ENCODE data around the gene ADIPOQ.
"Not testable (repeated sequence)": the region's sequence is repeated elsewhere in the genome, so short reads cannot be mapped to it uniquely, and the experiment has no call there.

ADIPOQ gene

DNA sequence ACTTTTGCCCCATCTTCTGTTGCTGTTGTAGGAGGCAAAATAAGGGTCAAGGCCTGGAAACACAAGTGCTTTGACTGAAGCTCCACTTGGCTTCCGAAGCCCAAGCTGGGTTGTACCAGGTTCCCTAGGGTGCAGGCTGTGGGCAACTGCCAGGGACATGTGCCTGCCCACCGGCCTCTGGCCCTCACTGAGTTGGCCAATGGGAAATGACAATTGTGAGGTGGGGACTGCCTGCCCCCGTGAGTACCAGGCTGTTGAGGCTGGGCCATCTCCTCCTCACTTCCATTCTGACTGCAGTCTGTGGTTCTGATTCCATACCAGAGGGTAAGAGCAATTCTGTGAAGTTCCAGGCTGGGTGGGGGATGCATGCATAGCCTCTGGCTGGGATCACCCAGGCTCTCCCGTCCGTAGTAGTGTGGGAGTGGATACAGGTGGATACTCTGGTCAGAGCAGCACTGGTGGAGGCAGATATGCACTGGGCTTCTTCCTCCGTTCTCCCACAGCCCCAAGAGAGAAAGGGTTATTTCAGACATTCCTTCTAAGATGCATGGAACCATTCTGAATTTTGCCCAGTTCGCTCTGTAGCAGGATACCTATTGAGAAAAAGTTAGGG is at the start of gene ADIPOQ:
Gene ADIPOQ, plus strand, starts transcription at position 285 of the 613 bp plus-strand sequence. CDS start 10,349 bp downstream, outside the sequence.
- DNase-seq, result no peak

DNA sequence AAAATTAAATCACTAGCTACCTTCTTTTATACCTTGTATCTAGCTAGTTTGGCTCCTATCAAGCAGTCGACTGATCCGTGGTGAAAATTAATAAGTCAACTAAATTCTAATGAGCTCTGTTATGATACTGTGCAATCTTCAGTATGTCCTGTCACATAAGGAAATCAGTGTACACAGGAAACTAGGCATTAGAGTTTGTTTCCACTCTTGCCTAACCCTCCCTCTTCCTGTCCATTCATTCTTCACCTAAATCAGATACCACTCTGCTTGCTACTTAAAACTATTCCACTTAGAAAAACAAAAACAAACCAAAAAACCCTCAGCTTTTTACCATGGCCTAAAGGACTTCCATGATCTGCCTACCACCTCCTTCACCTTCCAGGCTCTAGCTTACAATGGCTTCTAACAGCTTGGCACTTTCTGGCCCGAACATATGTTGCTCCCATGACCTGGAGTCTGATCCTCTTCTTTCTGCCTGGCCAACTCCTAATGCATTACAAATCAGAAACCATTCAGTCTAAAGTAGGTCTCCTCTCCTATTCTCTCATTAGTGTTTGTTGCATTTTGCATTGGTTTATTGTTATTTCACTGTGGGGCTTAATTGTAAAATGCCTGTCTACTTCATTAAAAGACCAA is 44.2 kb upstream of the ADIPOQ start:
- no peak for DNase-seq

DNA sequence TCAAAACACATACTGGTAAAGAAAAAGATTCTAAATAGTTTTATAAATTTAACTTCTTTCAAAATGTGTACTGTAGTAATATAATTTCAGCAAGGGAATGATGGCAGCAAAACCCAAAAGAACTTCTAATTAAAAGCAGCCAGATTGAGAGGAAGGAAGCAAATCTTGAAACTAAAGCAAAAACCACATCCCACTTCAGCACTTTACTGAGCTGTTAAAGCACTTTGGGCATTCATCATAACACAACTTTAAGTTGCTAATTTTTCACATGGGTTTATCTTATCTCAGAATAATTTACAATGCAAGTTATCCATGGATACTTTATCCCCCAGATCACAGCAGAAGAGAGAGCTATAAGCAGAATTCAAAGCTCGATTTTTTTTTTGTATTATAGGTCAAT is 42.2 kb upstream of the ADIPOQ start:
- DNase-seq, result no peak

DNA sequence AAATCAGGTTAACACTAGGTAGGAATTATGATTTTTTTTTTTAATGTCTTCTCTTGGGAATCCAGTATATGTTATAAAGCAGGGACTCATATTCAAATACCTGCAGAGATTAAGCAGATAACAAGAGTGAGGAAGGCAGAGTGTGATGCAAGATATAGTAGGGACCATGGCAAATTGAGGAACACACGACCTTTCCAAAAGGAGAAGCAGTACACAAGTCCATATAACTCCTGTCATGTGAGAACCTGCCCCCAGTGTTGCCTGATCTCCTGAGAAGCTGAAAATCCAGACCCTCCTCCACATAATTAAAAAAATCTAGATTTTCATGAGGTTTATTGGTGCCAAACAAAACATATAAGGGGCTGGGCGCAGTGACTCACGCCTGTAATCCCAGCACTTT is 39.8 kb upstream of the ADIPOQ start:
- DNase-seq, result no peak

DNA sequence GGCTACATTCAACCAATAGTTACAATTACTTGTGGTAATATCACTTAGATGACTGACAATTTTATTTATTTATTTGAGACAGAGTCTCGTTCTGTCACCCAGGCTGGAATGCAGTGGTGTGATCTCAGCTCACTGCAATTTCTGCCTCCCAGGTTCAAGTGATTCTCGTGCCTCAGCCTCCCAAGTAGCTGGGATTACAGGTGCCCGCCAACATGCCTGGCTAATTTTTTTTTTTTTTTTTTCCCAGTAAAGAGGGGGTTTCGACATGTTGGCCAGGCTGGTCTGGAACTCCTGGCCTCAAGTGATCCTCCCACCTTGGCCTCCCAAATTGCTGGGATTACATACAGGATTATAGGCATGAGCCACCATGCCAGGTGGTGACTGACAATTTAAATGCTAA is 39.1 kb upstream of the ADIPOQ start:
- not testable (repeated sequence) for DNase-seq

DNA sequence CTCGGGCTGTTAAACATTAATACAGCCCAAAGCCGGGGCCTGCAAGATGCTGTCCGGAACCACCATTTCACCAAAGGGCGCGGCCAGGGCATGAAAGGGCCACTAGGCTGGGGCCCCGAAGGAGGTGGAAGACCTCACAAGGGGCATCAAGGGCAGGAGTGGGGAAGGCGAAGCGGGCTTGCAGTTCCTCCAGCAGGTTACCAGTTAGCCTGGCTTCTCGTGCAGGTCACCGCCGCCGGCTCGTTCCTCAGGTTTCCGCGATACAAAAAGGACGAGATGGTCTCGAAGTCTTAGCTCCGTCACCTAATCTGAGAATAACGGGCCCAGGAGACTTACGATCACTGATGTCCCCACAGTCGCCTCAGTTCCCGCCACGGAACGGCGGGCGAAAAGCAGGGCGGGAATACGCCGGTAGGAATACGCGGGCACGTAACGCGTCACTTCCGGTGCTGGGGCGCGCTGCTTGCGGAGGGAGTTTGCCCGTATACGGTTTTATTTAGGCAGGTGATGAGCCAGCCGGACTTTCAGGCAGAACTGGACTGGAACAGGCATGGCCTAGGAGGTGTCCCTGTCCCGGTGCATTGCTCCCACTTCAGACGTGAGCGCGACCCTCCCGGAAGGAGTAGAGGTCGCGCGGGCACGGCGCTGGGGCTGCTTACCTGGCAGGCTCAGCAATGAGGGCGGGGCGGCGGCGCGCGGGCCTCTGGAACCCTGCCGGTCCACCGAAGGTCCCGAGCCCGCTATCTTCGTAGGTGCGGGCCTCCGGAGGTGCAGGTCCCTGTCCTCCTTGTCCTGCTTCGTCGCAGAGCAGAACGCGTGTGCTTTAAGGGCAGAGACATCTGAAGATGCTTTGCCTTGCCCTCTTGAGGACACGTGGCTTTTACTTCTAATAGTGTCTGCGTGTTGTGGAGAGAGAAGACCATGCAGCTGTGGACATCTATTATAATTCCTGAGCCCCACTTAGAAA is 36.1 kb upstream of the ADIPOQ start, which contains the start of gene RFC4:
Gene RFC4, minus strand, starts transcription at position 394 of the 967 bp plus-strand sequence. CDS start 1,769 bp downstream, outside the sequence.
- DNase-seq, result peak; percentile 77

DNA sequence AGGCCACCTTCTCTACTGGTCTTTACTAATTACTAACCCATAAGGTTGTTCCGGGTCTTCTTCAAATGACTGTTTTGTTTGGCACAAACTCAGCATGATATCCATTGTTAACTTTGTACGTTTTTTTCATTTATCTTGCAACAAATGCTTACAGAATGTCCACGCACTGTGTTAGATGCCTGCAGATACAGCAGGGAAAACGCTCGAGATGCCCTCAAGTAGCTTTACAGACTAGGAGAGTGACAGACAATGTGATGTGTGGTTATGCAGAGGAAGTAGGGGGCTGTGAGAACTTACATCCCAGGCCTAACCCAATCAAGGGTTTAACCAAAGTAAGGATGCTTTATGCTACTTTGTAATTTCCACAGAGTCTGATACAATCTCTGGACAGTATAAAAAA is 35.3 kb upstream of the ADIPOQ start:
- DNase-seq, result no peak

DNA sequence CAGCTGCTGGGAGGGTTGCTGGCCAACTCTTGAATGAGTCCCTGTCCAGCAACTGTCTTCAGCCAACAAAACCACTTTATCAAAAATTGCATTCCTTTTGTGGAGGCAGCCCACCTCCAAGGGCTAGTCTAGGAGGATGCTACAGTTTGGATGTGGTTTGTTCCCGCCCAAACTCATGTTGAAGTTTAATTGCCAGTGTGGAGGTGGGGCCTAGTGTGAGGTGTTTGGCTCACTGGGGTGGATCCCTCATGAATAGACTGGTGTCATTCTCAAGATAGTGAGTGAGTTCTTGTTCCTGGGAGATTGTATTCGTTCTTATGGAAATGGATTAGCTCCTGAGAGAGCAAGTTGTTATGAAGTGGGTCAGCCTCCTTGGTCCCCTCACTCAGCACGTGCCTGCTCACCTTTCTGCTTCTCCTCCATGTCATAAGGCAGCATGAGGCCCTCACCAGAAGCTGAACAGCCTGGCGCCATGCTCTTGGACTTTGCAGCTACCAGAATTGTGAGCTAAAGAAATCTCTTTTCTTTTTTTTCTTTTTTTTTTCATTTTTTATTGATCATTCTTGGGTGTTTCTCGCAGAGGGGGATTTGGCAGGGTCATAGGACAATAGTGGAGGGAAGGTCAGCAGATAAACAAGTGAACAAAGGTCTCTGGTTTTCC is 32.0 kb upstream of the ADIPOQ start:
- DNase-seq, result no peak

DNA sequence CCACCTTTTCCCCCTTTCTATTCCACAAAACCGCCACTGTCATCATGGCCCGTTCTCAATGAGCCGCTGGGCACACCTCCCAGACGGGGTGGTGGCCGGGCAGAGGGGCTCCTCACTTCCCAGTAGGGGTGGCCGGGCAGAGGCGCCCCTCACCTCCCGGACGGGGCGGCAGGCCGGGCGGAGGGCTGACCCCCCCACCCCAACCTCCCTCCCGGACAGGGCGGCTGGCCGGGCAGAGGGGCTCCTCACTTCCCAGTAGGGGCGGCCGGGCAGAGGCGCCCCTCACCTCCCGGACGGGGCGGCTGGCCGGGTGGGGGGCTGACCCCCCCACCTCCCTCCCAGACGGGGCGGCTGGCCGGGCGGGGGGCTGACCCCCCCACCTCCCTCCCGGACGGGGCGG is 31.2 kb upstream of the ADIPOQ start:
- DNase-seq, result not testable (repeated sequence)

DNA sequence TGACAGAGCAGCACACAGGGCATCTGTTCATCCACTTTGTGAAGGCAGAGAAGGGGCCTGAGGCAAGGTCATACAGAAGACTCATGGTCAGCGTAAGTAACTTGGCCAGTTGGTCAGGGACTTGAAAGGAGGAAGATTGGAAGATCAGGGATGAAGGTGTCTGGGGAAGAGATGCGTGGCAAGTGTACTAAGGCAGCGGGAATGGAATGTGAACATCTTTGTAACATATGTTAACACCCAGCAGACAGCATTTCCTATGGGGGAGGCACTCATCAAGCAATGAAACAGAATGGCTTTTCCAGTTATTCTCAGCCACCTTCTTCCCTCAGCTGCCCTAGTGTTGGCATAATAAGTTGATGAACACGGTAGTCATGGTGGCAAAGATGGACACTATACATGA is 28.4 kb upstream of the ADIPOQ start:
- DNase-seq, result no peak

DNA sequence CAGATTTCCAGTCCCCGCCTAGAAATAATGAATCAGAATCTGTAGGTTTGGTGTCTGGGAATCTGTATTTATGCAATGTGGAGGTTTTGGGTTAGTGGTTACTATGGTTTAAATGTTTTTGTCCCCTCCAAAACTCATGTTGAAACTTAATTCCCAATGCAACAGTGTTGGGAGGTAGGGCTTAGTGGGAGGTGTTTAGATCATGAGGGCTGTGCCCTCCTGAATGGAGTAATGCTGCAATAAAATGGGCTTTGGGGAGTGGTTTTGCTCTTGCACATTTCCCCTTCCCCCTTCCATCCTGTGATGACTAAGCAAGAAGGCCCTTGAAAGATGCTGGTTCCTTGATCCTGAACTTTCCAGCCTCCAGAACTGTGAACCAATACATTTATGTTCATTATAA is 27.1 kb upstream of the ADIPOQ start:
- no peak for DNase-seq

DNA sequence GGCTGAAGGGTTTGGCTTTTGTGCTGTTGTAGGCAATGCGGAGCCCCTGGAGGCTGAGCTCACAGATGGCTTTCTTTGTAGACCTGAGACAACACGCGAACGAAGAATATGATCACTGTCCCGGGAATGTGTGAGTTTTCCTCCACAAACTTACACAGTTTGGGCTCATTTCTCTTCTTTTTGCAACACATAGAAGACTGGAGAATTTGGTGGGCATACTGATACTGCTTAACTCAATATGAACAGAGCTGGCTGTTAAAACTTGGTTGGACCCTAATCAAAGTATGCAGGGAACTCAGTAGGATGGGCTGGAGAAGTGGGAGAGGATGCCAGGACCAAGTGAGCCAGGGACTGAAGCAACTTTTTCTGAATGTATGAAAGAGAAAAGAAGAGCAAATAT is 24.0 kb upstream of the ADIPOQ start:
- no peak for DNase-seq

DNA sequence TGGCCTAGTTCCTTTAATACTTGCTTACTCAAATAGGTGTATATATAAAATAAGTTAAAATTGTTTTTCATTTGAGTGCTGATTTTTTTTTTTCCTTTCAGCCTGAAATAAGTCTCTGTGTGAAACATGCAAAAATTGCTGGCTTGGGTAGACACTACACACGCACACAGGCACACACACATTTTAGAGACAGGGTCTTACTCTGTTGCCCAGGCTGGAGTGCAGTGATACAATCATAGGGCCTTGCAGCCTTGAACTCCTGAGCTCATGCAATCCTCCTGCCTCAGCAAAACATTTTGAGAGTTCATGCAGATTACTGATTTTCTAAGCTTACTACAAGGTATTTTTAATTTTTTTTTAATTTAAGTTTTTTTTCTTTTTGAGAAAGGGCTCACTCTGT is 23.6 kb upstream of the ADIPOQ start:
- DNase-seq, result no peak

DNA sequence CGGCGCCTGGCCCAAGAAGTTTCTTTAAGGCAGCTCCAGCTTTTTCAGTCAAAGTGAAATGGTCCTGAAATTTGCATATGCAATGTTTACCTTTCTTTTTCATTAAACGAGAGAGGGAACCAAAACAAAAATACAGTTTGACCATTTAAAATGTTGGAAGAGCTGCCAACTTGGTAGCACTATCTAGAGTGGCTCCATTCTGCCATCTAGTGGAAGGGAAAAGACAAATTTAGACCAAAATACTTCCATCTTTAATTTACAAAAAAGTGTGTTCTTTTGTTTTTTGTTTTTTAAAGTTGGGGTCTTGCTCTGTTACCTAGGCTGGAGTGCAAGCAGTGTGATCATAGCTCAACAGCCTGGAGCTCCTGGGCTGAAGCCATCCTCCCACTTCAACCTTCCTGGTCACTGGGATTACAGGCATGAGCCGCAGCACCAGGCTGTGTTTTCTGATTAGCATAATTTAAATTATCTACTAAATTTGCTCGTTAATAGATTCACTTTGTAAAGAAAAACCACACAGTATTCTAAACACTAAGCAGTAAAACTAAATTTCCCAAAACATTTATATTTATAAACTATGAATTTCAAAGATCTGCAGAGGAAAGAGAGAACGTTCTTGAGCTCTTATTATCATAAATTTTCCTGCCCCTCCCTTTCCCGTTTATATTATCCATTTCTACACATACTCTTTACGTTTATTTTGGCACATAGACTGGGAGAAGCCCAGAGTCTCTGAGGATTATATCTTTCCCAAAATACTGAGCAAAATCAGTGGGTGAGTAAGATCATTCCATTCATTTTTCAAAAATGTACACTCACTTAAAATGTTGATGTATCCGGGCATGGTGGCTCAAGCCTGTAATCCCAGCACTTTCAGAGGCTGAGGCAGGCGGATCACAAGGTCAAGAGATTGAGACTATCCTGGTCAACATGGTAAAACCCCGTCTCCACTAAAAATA is 20.8 kb upstream of the ADIPOQ start:
- DNase-seq, result no peak

DNA sequence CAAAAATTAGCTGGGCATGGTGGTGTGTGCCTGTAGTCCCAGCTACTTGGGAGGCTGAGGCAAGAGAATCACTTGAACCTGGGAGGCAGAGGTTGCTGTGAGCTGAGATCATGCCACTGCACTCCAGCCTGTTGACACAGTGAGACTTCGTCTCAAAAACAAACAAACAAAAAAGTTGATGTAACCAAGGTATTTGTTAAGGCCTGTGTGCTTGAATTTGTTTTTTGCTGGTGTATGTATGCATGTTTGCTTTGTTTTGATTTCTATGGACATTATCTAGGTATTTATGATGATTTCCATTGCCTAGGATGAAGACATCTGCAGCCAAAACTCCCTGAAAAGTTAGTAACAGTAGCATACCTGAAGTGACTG is 20.1 kb upstream of the ADIPOQ start:
- DNase-seq, result not testable (repeated sequence)

DNA sequence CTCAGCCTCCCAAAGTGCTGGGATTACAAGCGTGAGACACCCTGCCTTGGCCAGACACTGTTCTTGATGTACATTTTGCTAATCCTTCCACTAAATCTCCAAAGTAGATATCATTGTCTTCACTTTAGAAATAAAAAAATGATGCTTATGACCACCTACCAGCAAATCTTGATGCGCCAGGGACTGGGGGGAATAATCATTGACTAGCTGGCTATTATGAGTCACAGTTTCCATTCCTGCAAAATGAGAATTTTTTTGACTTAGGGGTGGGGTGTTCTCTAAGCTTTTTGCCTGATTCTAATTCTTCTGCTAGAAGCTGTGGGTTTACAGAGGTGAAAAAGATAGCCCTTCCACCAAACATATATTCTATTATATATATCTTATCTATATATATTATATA is 19.1 kb upstream of the ADIPOQ start:
- DNase-seq, result no peak

DNA sequence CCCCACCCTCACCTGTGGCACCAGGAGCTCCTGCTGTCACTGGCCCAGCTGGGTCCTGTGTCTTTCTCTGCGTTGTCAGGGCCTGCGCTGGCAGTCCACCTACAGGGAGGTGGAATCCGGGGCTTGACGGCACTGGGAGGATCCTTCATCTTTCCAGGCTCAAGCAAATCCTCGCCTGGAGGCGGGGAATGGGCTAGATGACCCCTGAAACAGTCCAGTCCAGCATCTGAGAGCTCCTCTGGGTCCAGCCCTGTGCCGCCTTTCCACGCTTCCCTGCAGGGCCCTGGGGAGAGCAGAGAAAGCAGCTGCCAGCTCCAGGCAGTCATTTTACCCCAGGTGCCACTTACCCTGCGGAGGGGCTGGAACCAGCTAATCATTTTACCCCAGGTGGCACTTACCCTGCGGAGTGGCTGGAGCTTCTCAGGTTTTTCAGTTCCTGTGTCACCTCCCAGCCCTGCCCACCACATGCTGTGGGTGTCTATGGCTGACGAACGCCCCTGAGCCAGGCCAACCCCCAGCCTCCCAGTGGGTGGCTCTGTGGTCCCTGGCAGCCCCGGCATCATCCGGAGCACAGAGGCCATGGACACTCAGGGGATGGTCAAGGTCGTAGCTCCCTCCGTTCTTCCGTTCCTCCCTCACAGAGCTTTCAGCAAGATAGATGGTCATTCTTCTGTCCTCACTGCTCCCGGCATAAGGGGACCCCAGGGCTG is 17.9 kb upstream of the ADIPOQ start:
- no peak for DNase-seq

DNA sequence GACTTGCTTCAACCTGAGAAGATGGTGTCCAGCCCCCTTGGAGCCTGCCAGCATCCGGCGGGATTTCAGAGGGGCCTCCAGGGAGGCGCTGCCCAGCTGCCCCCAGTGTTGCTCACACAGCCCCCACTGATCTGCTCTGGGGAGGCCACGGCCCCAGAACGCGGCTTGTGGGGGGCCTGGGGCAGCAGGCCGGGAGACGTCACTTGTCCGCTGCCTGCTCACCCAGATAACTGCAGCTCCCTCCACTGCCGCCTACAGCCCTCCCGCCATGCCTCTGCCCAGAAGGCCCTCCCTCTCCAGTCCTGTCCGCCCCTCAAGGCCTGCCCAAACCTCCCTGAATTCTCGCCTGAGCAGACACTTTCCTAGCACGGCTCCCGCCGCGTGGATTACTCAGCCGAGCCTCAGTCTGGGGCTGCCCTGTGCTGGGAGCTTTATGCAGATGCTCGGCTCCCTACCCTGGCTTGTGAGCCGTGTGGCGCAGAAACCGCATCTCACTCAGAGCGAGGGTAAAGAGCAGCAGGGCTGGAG is 17.2 kb upstream of the ADIPOQ start:
- DNase-seq, result no peak

DNA sequence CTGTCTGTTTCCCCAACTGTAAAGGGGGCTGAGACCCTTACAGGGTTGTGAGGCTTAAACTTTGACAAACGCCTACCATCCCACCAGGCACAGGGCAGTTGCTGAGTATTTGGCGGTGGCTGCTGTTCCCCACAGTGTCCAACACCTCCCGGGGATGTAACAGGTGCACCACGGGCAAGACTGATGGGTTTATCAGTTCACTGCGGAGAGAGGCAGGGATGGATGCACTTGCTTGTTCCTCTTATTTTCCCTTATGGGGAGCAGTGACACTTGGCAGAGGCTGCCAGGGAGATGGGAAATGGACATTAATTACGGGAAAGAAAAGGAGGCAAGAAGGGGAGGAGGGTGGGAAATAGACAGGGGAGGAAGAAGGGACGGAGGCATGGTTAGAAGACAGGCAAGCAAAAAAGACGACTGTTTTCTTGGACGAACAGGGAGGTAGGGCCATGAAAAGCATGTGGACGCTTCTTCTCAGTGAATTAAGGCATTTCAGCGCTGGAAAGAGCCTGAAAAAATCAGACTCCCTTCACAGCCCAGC is 16.6 kb upstream of the ADIPOQ start:
- DNase-seq, result no peak

DNA sequence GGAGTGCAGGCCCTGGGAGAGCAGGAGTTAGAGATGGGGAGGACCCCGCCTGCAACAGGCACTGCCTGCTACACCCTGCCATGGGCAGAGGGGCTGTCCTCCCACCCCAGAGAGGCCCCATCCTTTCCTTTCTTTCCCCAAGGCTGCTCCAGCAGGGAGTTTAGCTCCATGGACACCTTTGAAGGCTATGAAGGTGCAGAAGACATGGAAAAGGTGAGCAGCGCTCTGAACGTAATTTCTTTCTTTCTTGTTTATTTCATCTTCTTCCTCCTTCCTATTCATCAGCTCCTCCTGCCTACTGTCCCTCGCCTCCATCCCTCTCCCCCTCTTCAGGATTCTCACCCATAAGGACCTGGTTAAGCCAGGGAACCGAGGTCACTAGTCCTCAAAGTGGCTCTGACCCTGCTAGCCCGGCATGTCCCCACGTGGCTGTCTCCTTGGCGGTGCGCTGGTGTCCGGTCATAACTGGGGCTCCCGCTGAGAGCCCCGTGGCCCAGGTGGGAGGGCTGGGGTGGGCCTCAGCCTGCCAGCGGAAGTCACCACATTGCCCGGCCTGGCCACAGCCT is 16.0 kb upstream of the ADIPOQ start:
- DNase-seq, result no peak
